C4-2B (cell line): ENCODE data around the gene ANK3.

Experiments used
- H3K27ac ChIP-seq: fragments of 450-650 bp; 2 replicates; pipeline ENCODE4 v1.5.1; 2017
- CTCF ChIP-seq: fragments of 450-650 bp; conservative IDR thresholded peaks from 2 replicates; pipeline ENCODE4 v1.5.1; 2017; ENCODE audit warnings: mild to moderate bottlenecking
- ZFX ChIP-seq: fragments of 450-650 bp; IDR thresholded peaks from 2 replicates; pipeline ENCODE4 v1.6.1; 2017

The ANK3 gene

GRCh38 chr10:60347270-60347669, 42.4 kb downstream of the ANK3 start:
- TF ChIP-seq ZFX, result no peak
- TF ChIP-seq CTCF, result no peak
- H3K27ac ChIP-seq, result no peak overlapping the region

GRCh38 chr10:60346661-60347060, 43.0 kb downstream of the ANK3 start:
- TF ChIP-seq CTCF (no peak), ZFX (no peak)
- no peak overlapping the region for H3K27ac ChIP-seq

GRCh38 chr10:60343254-60343653, 46.4 kb downstream of the ANK3 start:
- H3K27ac ChIP-seq, result no peak overlapping the region
- TF ChIP-seq ZFX (no peak), CTCF (no peak)

GRCh38 chr10:60341969-60342368, 47.7 kb downstream of the ANK3 start:
- no peak overlapping the region for H3K27ac ChIP-seq
- TF ChIP-seq ZFX (no peak), CTCF (no peak)

GRCh38 chr10:60340973-60341372, 48.7 kb downstream of the ANK3 start:
- H3K27ac ChIP-seq, result no peak overlapping the region
- TF ChIP-seq CTCF (no peak), ZFX (no peak)

GRCh38 chr10:60339757-60340156, 49.9 kb downstream of the ANK3 start:
- no peak overlapping the region for H3K27ac ChIP-seq
- TF ChIP-seq ZFX, result no peak
- no peak for TF ChIP-seq CTCF

- no peak overlapping the region for H3K27ac ChIP-seq
- TF ChIP-seq CTCF, result no peak
- TF ChIP-seq ZFX, result no peak
Observed at GRCh38 chr10:60338786-60339185, 50.9 kb downstream of the ANK3 start.
